Gastrocnemius medialis (tissue), 4 donors: Measurements from ENCODE around the gene KCNH4. TPM values are rescaled to one million over a fixed set of nuclear protein-coding genes. Genes with fewer than 3 reads are reported as not detected.

ENCODE experiments used
- ATAC-seq, 2 donors: fragments of 150-250 bp; one replicate each; pipeline ENCODE4 v1.9.1; 2016
- DNase-seq, 2 donors: peaks; one replicate each; pipeline ENCODE4 v3.0.0-alpha.2; 2019
- H3K27ac ChIP-seq, 4 donors: fragments of 200-600 bp; sonication (generic); 1 replicate in 1 of 4; 2 replicates in 3 of 4; pipeline ENCODE4 v1.5.1; 2016 to 2018; ENCODE audit warnings: mild to moderate bottlenecking in 2 of 4, moderate library complexity in 1 of 4
- H3K27me3 ChIP-seq, 3 donors: fragments of 200-600 bp; sonication (generic) in 2 of 3; 1 replicate in 1 of 3; 2 replicates in 2 of 3; pipeline versions ENCODE4 v1.5.1 to v1.6.0; 2016 to 2019; ENCODE audit warnings: mild to moderate bottlenecking in 1 of 3, moderate library complexity in 1 of 3
- H3K36me3 ChIP-seq, 2 donors: fragments of 200-600 bp; sonication (generic) in 1 of 2; one replicate each; pipeline ENCODE4 v1.5.1; 2017 to 2018
- H3K4me1 ChIP-seq, 2 donors: fragments of 200-600 bp; sonication (generic) in 1 of 2; one replicate each; pipeline ENCODE4 v1.5.1; 2016 to 2017; ENCODE audit warnings: mild to moderate bottlenecking in 2 of 2
- H3K4me3 ChIP-seq, 4 donors: fragments of 200-600 bp; sonication (generic) in 3 of 4; 1 replicate in 1 of 4; 2 replicates in 3 of 4; pipeline ENCODE4 v1.5.1; 2016 to 2019; ENCODE audit warnings: mild to moderate bottlenecking in 2 of 4
- H3K9me3 ChIP-seq, 3 donors: fragments of 200-600 bp; sonication (generic) in 2 of 3; 1 replicate in 1 of 3; 2 replicates in 2 of 3; pipeline ENCODE4 v1.5.1; 2016 to 2019
- POLR2A ChIP-seq, 2 donors: fragments of 450-650 bp; IDR thresholded peaks; one replicate each; pipeline ENCODE4 v1.6.1; 2017; ENCODE audit warnings: antibody characterized with exemption in 2 of 2, mild to moderate bottlenecking in 2 of 2, moderate library complexity in 2 of 2
- in situ Hi-C, 4 donors: fragments of 200-750 bp; cut with MboI; loops; one replicate each; pipeline versions ENCODE4 v1.15.0 to v1.8.0; 2017; ENCODE audit warnings: low sequenced_read_pairs in 4 of 4
- intact Hi-C: fragments of 100-400 bp; cut with DNase I; formaldehyde crosslinking; loops from one replicate; pipeline ENCODE4 v1.15.1; 2023; ENCODE audit warnings: low total_unique reads
- total RNA-seq, 4 donors: library from RNA; depleted of rRNA; stranded (reverse); fragments of >200 nt; gene quantifications; one replicate each; pipeline versions ENCODE4 v1.1.0 to v1.2.3, GENCODE V29; 2016
- TF ChIP-seq, protein P1 (sequence below), 5 experiments: fragments of 450-650 bp in 3 of 5; fragments of 200-600 bp in 2 of 5; sonication (generic) in 2 of 5; IDR thresholded peaks in 4 of 5; conservative IDR thresholded peaks in 1 of 5; 1 replicate in 4 of 5; 2 replicates in 1 of 5; pipeline ENCODE4 v1.5.1; 2016 to 2019; ENCODE audit warnings: antibody characterized with exemption in 5 of 5, mild to moderate bottlenecking in 3 of 5, moderate library complexity in 3 of 5

KCNH4 gene
- total RNA-seq, 4 donors from 2014 or later = not detected

GRCh38 chr17:42183741-42184711 is 3.1 kb upstream of the KCNH4 start:
- H3K27ac ChIP-seq = peak overlapping the region in 3 of 4 donors; percentile 44 to 67 (median 56)
- H3K4me3 ChIP-seq = peak overlapping the region; percentile 46 to 82 (median 60)
- H3K27me3 ChIP-seq = peaks cover 21 to 30% (median 23%) of the 10 kb centered on the region in 3 donors
- DNase-seq (peak; percentile 24 to 61), ATAC-seq (peak; percentile 60 to 81)
- intact Hi-C loops = loop anchor here (5.0 kb wide), 1 partner anchor 62 kb away; the partner anchor contains the start of genes HSPB9 and KAT2A
- no peaks in the 10 kb centered on the region for H3K36me3 ChIP-seq
- no peaks in the 10 kb centered on the region for H3K9me3 ChIP-seq
- peak in 1 of 2 donors; percentile 12 for TF ChIP-seq POLR2A (IDR thresholded peaks at IDR 0.05)
- TF ChIP-seq, protein P1, sequence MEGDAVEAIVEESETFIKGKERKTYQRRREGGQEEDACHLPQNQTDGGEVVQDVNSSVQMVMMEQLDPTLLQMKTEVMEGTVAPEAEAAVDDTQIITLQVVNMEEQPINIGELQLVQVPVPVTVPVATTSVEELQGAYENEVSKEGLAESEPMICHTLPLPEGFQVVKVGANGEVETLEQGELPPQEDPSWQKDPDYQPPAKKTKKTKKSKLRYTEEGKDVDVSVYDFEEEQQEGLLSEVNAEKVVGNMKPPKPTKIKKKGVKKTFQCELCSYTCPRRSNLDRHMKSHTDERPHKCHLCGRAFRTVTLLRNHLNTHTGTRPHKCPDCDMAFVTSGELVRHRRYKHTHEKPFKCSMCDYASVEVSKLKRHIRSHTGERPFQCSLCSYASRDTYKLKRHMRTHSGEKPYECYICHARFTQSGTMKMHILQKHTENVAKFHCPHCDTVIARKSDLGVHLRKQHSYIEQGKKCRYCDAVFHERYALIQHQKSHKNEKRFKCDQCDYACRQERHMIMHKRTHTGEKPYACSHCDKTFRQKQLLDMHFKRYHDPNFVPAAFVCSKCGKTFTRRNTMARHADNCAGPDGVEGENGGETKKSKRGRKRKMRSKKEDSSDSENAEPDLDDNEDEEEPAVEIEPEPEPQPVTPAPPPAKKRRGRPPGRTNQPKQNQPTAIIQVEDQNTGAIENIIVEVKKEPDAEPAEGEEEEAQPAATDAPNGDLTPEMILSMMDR (IDR thresholded peaks at IDR 0.05 in 4 of 5, conservative IDR thresholded peaks at IDR 0.05 in 1 of 5) = peak; percentile 70 to 92 (median 91)
- peaks cover 15 to 16% of the 10 kb centered on the region in 2 donors for H3K4me1 ChIP-seq
- in situ Hi-C loops = no loop called here

DNA sequence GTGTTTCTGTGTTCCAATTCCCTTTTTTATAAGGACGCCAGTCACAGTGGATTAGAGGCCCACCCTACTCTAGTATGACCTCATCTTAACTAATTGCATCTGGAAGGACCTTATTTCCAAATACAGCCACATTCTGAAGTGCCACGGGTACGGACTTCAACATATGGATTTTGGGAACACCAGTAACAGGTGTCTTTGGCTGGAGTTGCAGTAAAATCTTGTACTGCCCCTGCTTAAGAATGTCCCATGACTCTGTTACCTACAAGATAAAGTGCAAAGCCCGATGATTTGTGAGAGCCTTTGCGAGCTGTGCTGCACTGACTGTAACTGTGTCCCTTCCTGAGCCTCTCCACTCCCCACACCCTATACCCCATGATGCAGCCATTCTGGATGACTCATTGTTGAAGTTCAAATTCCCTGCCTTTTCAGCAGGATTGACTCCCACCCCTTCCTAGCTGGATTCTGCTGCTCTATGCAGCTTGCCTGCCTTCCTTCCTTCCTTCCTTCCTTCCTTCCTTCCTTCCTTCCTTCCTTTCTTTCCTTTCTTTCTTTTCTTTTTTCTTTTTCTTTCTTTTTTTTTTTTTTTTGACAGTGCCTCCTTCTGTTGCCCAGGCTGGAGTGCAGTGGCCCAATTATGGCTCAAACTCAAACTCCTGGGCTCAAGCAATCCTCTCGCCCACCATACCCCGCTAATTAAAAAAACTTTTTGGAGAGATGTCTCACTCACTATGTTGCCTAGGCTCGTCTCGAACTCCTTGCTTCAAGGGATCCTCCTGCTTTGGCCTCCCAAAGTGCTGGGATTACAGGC is 2.2 kb upstream of the KCNH4 start:
- no peak for DNase-seq
- ATAC-seq = no peak
- Histone ChIP-seq H3K27ac (peak overlapping the region in 2 of 4 donors; percentile 56 to 67), H3K27me3 (peaks cover 21 to 30% (median 23%) of the 10 kb centered on the region in 3 donors), H3K36me3 (no peaks in the 10 kb centered on the region), H3K4me1 (peaks cover 15 to 16% of the 10 kb centered on the region in 2 donors), H3K9me3 (no peaks in the 10 kb centered on the region), H3K4me3 (peak overlapping the region; percentile 46 to 82 (median 60))
- no peak for TF ChIP-seq POLR2A (IDR thresholded peaks at IDR 0.05)
- TF ChIP-seq, protein P1 (IDR thresholded peaks at IDR 0.05 in 4 of 5, conservative IDR thresholded peaks at IDR 0.05 in 1 of 5) = no peak
- intact Hi-C loops = loop anchor here (5.0 kb wide), 1 partner anchor 61 kb away; the partner anchor contains the start of genes HSPB9 and KAT2A
- in situ Hi-C loops = no loop called here

DNA sequence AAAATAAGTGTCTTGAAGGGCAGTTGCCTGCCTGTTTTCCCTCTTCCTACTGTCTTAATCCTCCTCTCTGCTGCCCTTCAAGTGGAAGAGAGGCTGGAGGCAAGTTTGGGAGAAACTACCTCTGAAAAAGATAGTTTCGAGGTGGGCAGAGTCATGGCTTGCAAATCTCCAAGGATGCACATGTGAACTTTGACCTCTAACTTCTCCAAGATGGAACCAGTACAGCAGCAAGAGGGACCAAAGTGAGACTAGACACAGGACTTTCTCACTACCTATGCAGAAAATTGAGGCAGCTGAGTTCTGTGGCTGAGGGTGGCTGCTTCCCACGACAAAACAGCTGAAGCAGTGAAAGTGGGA is 887 bp upstream of the KCNH4 start:
- intact Hi-C loops = loop anchor here (5.0 kb wide), 1 partner anchor 60 kb away; the partner anchor contains the start of genes HSPB9 and KAT2A
- H3K27me3 ChIP-seq = peaks cover 21 to 30% (median 23%) of the 10 kb centered on the region in 3 donors
- in situ Hi-C loops = no loop called here

DNA sequence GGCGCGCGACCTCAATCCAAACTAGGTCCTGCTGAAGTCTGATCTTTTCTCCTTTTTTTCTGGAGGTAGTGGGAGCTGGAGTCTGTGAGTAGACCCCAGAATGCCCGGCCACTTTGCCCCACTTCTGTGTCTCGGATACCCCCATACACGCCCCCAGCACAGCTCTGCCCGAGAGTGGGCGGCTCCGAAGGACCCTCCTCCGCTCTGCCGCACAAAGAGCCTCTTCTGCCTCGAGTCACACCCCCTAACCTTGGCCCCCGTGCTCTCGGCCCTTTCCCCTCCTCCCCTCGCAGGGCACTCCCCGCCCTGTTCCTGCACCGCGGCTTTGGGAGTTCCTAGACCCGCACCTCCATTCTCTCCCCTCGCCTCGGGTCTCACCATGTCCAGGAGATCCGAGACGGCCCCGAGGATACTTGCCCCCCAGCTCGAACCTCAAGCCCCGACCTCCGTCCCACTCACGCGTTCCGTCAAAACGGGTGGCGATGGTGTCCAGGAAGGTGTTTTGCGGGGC is 476 bp downstream of the KCNH4 start:
- H3K27me3 ChIP-seq = peaks cover 21 to 30% (median 23%) of the 10 kb centered on the region in 3 donors
- H3K9me3 ChIP-seq = no peaks in the 10 kb centered on the region
- TF ChIP-seq, protein P1 (IDR thresholded peaks at IDR 0.05 in 4 of 5, conservative IDR thresholded peaks at IDR 0.05 in 1 of 5) = no peak
- no peak for TF ChIP-seq POLR2A (IDR thresholded peaks at IDR 0.05)
- DNase-seq (no peak), ATAC-seq (no peak)
- intact Hi-C loops (loop anchor here (5.0 kb wide), 1 partner anchor 58 kb away; the partner anchor contains the start of genes HSPB9 and KAT2A), in situ Hi-C loops (no loop called here)
- H3K4me1 ChIP-seq = peaks cover 15 to 16% of the 10 kb centered on the region in 2 donors
- H3K27ac ChIP-seq = no peak overlapping the region
- peak overlapping the region; percentile 37 to 56 (median 41) for H3K4me3 ChIP-seq
- H3K36me3 ChIP-seq = no peaks in the 10 kb centered on the region

More for the DNA sequence above, 887 bp upstream of the KCNH4 start:
- TF ChIP-seq, protein P1 (IDR thresholded peaks at IDR 0.05 in 4 of 5, conservative IDR thresholded peaks at IDR 0.05 in 1 of 5) = no peak
- no peak for TF ChIP-seq POLR2A (IDR thresholded peaks at IDR 0.05)
- ATAC-seq (no peak), DNase-seq (no peak)
- H3K4me1 ChIP-seq = peaks cover 15 to 16% of the 10 kb centered on the region in 2 donors
- no peaks in the 10 kb centered on the region for H3K36me3 ChIP-seq
- no peak overlapping the region for H3K4me3 ChIP-seq
- H3K27ac ChIP-seq = no peak overlapping the region
- H3K9me3 ChIP-seq = no peaks in the 10 kb centered on the region
